GM12875 (cell line): ENCODE data around the gene PRR19.

Source experiments
- H3K4me3 ChIP-seq: one replicate; pipeline ENCODE4 v1.5.1; 2011; ENCODE audit warnings: low read depth, low read length, control low read depth
- TF ChIP-seq, protein P1 (sequence below): IDR thresholded peaks from 2 replicates; pipeline ENCODE4 v1.5.1; 2011; ENCODE audit warnings: low read depth, mild to moderate bottlenecking, control low read depth, inconsistent platforms, low read length, moderate library complexity, borderline replicate concordance; ENCODE audit not compliant: insufficient read depth

PRR19 gene

DNA sequence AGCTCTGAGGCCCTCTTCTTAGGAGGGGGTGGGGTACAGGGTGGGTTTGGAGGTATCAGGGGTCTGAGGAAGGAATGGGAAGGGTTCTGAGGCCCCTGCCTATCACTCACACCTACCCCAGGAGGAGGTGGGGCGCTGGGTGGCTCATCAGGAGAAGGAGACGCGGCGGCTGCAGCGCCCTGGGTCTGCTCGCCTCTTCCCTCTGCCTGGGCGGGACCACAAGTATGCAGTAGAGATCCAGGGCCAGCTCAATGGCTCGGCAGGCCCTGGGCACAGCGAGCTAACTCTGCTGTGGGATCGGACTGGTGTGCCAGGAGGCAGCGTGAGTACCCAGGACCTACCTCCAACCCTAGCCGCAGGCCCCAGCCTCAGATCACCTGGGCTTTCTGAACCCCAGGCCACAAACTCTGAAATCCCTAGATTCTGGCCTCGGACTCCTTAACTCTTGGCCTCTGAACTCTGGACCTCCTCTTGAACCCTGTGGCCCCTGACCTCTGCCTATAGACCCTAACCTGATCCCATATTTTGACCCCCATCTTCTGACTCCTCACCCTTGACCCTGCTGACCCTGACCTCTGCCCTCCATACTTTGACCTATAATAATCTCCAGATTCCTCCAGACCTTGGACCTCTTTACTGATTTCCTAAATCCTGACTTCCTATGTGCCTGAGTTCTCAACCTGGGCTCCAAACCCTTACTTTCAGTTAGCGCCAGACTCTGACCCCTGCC is 47.6 kb downstream of the PRR19 start:
- TF ChIP-seq, protein P1, sequence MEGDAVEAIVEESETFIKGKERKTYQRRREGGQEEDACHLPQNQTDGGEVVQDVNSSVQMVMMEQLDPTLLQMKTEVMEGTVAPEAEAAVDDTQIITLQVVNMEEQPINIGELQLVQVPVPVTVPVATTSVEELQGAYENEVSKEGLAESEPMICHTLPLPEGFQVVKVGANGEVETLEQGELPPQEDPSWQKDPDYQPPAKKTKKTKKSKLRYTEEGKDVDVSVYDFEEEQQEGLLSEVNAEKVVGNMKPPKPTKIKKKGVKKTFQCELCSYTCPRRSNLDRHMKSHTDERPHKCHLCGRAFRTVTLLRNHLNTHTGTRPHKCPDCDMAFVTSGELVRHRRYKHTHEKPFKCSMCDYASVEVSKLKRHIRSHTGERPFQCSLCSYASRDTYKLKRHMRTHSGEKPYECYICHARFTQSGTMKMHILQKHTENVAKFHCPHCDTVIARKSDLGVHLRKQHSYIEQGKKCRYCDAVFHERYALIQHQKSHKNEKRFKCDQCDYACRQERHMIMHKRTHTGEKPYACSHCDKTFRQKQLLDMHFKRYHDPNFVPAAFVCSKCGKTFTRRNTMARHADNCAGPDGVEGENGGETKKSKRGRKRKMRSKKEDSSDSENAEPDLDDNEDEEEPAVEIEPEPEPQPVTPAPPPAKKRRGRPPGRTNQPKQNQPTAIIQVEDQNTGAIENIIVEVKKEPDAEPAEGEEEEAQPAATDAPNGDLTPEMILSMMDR, result no peak
- no peak overlapping the region for H3K4me3 ChIP-seq

DNA sequence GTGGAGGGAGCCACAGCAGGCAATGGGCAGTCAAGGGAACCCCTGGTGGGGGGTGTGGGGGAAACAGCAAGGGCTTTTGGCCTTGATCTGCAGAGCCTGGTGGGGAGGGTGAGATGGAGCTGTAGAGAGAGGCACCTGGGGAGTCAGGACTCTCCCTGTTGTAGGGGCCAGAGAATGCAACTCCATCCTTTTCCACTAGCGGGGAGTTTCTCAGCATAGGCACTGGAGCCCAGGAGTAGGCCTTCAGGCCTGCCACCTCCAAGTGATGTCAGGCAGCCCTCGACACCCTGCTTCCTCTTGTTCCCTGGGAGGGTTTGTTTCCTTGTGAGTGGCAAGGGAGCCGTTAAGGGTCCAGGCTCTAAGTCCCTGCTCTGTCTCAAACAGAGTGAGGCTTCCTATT is 48.5 kb downstream of the PRR19 start:
- TF ChIP-seq, protein P1, result no peak
- H3K4me3 ChIP-seq, result no peak overlapping the region

DNA sequence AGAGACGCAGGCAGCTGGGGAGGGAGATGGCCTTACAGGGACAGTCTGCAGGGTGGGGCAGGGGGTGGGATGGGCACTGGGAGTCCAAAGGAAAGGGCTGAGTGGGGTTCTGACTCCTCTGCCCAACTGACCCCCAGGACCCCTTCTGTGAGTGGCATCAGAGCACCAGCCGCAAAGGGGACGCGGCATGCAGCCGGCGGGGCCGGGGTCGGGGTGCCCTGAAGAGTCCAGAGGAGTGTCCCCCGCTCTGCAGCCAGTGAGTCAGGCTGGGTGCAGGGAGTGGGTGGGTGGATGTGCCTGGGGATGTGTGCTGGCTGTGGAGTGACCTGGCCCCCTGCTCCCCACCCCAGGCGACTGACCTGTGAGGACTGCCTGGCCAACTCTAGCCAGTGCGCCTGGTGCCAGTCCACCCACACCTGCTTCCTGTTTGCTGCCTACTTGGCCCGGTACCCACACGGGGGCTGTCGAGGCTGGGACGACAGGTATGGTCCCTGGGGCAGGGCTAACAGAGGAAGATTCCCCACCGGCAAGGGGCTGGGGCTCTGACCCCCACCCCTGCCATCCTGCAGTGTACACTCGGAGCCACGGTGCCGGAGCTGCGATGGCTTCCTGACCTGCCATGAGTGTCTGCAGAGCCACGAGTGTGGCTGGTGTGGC is 49.3 kb downstream of the PRR19 start:
- TF ChIP-seq, protein P1, result no peak
- H3K4me3 ChIP-seq, result no peak overlapping the region

DNA sequence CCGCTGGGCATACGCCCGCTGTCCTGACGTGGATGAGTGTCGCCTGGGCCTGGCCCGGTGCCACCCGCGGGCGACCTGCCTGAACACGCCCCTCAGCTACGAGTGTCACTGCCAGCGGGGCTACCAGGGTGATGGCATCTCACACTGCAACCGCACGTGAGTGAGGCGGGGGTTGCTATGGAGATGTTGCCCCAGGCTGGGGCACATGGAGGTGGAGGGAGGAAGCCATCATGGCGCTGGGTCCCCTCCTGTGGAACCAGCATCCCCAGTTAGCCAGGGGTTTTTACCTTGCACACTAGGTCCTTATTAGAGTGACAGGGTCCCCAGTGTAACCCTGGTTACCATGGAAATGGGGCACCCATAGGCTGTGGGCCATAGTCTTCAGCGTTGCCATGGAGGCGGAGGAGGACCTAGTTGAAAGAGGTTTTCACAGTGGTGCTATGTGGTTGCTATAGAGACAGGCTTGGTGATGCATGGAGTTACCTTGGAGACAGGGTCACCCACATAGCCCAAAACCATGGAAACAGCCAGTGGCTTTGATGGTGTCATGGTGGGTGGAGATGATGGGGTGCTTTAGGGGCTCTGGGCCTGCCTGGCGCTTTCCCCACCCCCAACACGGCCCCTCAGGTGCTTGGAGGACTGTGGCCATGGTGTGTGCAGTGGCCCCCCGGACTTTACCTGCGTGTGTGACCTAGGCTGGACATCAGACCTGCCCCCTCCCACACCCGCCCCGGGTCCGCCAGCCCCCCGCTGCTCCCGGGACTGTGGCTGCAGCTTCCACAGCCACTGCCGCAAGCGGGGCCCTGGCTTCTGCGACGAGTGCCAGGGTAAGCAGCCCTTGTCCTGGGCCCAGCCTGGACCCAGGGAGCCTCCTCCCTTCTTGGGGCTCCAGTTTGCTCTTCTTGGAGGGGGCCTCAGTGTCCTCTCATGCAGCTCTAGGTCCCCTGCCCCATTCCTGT is 50.6 kb downstream of the PRR19 start:
- no peak overlapping the region for H3K4me3 ChIP-seq
- TF ChIP-seq, protein P1, result no peak

DNA sequence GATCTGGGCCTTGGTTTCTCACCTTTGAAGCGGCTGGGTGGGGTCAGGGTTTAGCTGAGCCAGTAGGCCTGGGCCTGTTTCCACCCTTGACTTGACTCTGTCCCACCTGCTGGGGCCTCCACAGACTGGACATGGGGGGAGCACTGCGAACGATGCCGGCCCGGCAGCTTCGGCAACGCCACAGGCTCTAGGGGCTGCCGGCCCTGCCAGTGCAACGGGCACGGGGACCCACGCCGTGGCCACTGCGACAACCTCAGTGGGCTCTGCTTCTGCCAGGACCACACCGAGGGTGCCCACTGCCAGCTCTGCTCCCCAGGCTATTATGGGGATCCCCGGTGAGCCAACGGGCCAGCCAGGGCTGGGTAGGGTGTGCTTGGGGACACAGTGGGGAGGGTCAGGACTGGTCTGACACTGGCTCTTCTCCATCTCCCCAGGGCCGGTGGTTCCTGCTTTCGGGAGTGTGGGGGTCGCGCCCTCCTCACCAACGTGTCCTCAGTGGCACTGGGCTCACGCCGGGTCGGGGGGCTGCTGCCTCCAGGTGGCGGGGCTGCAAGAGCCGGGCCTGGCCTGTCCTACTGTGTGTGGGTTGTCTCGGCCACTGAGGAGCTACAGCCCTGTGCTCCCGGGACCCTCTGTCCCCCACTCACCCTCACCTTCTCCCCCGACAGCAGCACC is 51.5 kb downstream of the PRR19 start:
- TF ChIP-seq, protein P1, result no peak
- no peak overlapping the region for H3K4me3 ChIP-seq

DNA sequence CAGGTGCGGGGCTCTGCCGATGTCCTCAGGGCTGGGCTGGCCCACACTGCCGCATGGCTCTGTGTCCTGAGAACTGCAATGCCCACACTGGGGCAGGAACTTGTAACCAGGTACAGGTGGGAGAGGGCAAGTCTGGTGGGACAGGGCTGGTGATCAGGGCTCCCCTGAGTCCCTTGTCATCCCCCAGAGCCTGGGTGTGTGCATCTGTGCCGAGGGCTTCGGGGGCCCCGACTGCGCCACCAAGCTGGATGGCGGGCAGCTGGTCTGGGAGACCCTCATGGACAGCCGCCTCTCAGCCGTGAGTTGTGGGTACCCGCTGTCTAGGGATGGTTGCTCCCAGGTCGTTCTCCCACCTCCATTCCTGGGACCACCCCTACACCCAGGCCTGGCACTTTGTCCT is 54.0 kb downstream of the PRR19 start:
- TF ChIP-seq, protein P1, result no peak
- no peak overlapping the region for H3K4me3 ChIP-seq
